HS-27A (cell line): ENCODE measurements around the gene RAB11FIP2.

Source experiments
- DNase-seq: peaks from one replicate; pipeline ENCODE4 v3.0.0-alpha.2; 2012; ENCODE audit warnings: low read depth, missing footprints

Gene RAB11FIP2

DNA sequence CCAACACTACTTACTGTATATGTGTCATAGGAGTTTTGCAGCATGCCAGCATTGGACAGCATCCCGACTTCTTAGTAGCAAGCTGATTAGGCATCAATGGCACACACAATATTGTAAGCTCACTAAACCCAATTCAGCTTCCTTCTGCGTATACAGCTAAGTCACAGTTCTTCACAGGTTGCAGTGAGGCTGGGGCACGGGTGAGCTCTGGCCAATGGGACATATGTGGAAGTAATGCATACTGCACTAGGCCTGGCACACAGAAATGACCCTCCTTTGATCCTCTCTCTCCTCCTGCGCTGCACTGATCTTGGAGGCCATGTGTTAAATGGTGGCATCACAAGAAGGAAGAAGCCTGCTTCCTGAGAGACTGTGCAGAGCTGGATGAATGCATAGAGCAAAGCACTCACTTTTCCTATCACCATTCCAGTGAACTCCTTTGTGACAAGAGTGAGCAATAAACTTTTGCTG lies 11.9 kb downstream of the RAB11FIP2 start:
- DNase-seq: no peak

DNA sequence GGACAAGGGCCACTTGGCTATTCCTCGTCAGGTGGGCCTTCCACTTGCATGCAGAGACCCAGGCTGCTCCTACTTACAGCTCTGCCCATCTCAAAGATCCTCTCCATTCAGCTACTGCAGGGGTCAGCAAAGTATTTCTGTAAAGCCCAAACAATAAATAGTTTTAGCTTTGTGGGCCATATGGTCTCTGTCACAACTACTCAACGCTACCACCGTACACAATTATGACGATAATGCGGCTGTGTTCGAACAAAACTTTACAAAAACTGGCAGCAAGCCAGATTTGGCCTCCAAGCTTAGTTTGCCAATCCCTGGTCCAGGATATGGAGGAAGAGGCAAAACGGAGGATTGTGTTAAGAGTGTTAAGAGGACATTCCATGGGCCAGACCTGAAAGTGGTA lies 12.8 kb downstream of the RAB11FIP2 start:
- DNase-seq: no peak

DNA sequence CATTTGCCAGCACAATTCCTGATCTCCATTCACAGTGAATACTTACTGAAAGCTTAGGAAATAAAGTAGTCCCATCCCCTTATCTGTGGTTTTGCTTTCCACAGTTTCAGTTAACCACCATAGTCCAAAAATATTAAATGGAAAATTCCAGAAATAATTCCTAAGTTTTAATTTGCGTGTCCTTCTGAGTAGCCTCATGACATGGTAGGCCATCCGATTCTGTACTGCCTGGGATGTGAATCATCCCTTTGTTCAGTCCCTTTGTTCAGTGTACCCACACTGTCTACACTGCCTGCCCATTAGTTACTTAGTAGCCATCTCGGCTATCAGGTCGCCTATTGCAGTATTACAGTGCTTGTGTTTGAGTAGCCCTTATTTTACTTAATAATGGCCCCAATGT lies 14.2 kb downstream of the RAB11FIP2 start:
- DNase-seq: no peak

DNA sequence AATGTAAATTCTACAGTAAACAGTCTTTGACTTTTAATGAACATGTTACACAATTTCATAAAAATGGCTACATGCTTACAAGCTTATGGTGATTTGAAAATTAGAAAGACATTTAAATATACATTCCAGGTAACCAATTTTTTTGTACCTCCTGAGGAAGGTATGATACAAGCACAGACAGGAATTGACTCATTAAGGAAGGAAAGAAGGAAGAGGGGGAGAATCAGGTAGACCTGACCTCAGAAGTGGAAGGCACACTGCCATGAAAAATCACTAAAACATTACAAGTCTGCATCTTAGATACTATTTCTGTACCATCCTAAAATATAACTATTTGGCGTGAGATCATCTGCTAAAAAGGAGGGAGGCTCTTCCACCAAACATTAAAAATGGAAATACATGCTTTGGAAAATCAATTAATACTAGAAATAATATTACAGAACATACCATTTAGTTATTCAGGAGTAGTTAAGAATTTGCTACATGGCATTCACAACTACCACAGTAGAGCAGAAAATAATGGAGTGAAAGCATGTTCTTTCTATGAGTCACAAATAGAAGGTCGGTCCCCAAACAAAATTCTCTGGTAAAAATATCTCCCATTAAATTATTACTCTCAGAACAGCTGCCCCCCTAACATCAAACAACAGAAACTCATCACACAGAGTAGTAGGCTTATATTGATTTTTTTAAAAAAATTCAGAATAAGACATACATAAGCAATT lies 15.2 kb downstream of the RAB11FIP2 start:
- no peak for DNase-seq

DNA sequence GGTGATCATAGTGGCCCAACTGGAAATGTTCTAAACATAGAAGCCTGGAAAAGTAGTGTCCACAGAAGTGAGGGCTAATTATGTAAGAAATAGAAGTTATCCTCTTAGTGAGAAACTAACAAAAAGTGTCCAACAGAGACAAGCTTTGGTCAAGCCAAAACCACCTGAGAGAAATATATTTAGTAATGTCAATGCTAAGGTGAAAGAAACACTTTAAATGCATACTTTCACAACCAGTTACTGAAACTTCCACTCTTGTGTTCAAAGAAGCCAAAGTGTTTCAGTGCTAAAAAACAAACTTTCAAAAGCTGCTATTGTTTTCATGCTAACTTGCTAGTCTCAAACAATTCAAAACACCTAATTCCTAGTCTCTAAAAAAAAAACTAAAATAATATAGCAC lies 18.1 kb downstream of the RAB11FIP2 start:
- no peak for DNase-seq

DNA sequence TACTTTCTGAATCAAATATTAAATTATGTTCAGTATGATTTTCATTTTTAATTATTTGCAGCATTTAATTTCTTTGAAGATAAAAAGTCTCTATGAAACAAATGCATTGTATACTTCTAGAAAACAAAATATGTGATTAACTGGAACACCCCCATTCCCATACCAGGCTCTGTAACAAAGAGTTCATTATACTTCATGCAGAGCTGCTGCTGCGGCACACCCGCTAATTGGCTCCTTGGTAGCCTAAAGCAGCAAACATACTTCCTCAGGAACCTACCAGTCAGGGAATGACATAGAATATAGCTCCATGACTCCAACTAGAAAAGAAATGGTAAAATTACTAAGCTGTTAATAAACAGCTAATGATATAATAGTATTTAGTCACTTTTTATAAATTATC lies 19.3 kb downstream of the RAB11FIP2 start:
- no peak for DNase-seq

DNA sequence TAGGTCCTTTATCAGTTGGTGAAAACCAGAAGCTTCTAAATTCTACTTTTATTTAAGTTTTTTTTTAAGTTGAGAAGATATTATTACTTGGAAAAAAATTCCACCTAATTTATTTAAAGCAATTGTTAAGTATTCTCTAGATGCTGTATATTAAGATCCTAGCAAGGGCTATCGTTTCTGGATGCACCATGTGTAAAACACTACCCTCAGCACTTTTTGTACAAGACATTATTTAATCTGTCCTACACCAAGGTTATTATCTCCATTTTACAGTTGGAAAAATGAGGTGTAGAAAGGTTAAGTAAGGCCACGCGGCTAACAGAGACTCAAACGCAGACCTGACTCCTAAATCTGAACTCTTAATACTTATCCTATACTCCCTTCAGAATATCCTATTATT lies 19.8 kb downstream of the RAB11FIP2 start:
- DNase-seq: no peak

DNA sequence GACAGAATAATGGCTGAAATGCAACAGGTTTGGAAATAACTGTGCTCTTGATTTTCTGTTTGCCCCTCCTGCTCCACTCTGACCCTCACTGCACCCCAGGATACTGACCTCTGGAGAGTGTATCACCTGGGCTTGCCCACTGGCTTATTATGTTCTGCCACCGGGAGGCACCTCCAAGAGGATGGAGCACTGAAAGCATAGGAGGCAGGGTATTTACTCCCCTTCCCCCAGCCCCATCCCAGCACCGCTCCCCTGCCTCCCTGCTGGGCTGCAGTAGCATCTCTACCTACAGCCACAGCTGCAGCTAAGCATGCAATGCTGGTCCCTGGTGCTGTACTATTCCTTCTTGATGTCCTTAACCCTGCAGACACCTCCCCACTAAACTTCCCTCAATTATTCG lies 26.4 kb downstream of the RAB11FIP2 start:
- DNase-seq: no peak

DNA sequence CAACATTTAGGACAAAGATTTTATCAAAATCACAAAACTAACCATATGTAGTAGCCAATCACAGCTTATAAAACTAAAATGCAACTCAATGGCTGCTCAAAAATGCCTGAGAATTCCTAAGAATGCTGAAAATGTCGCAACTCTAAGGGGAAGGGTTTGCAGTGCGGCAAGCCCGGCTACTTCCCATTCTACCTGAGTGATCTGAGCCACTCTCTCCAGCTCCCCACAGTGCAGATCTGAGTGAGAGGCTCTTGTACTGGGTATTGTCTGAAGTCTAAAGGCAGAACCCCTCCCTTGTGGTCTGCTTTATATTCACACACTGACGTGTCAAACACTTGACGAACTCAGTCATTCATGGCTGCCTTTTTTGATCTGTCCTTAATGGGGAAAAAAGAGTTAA lies 28.9 kb downstream of the RAB11FIP2 start:
- DNase-seq: no peak

DNA sequence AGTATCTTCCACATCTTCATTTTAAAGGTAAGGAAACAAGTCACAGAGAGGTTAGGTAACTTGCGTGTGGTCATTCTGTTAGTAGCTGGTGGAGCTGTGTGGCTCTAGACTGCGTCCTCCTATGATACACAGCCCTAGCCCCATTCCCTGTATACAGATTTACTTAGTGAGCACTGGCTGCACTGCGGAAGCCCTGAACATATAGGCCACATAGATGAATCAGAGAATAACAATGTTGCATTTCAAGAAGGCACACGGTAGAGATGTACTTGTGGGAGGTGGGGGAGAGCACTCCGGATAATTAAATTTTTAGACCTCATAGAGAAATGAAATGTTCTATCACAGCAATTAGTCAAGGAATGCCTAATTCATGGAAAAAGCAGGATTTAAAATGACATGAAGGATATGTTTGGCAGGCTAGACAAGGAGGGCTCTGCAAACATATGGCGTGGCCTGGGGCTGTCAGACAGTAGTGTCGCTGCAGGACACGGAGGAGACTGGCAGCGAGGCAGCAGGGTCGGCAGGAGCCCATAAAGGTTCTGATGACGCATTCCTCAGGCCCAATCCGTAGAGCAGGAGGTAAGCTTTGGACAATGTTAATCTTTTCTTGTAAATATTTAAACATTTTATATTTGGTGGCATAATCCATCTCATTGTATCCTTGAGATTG lies 29.5 kb downstream of the RAB11FIP2 start:
- DNase-seq: no peak

DNA sequence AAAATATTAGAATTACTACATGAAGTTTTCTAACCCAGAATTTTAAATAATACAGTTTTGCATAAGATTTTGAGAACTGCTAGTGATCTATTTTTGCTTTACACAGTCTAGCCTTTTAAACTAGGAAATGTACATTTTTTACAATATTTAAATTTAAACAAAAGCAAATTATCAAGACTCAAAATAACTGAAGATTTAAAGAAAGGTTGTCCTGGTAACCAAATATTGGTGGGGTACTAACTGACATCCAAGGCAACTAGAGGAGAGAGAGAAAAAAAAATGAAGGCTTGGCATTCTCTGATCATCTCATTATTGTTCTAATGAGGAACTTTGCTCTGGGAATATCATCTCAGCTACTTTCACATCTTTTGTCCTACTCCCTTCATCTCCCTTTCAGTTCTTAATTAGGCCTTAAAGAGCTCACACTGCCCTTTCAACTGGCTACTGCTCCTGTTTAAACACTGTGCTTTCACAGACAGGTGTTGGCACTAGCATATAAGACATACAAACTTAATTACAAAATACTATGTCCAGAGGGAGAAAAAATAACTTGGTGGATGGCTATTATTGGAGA lies 33.7 kb downstream of the RAB11FIP2 start:
- DNase-seq: no peak

DNA sequence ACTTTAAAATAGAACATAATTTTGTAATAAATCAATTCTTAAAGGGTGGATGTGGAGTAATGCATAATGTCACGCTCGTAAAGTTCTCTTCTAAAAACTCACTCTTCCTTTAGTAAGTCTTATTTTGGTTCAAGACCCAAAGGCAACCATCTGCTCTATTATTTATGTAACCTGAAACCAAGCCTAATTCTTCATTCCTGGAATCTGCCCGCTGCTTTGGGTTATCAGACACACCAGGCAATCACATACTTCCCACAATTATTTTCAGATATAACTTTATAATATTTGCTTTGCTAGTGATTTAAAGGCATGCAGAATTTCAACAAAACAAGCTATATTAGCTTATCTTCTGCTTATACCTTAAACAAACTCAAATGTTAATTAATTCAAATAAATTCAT lies 39.0 kb downstream of the RAB11FIP2 start:
- no peak for DNase-seq

DNA sequence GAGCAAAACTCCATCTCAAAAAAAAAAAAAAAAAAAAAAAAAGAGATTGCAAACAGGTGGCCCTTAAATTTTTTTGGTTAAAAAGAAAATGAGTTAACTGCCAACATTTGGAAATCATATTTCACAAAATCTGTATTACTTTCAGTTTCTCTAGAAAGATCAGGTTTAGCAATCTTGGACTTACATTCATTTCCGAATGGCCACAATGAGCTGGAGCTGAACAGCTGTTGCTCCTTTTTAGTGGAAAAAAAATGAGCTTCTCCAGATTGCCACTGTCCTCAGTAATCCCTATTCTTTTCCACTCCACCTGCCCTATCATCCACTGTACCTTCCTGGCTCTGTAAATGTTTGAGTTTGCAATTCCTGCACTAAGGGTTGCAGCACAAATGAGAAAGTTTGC lies 43.6 kb downstream of the RAB11FIP2 start:
- DNase-seq: no peak

DNA sequence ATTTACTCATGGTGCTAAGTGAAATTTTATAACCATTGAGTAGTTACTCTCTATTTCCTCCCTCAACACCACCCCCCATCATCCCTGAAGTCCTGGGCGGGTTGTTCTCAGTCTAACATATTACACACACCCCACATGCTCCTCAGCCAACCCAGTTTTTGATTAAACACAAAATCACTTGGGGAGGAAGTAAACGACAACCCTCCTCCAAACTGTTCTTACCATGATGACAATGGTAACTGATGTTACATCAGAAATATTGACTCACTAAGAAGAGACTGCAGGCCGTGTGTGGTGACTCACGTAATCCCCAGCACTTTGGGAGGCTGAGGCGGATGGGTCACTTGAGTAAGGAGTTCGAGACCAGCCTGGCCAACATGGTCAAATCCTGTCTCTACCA lies 44.2 kb downstream of the RAB11FIP2 start:
- DNase-seq: no peak

DNA sequence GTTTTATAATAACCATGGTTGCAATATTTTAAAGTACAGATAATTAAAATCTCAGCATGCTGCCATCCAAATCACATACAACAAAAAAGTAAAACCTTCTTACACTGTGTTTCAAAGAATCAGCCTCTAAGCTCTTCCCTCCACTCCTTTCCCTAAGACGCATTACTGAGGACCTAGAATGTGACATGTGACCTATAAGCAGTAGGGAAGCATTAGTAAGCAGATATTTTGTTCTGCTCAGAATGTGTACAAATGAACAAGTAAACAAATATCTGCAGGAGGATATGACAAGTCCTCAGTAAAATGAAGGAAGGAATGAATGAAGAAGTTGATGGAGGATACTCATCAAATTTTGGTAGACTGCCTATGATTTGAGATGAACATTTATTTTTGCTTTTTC lies 49.1 kb downstream of the RAB11FIP2 start:
- DNase-seq: no peak

DNA sequence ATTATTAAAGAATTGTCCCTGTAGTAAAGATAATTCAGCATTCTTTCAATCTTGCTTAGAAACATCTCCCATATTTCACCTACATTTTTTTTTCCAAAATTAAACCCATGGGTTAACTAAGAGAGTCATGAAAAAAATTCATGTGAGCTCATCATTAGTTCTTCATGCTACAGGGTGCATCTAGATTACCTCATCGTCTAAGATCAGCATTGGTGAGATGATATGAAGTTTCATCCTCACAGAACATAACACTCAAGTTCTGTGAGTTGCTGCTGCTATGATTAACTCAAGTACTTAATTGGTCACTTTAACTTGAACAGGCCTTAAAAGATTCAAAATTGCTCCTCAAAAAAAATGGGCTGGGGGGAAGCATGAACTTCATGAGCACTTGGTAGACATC lies 50.0 kb downstream of the RAB11FIP2 start:
- DNase-seq: no peak

DNA sequence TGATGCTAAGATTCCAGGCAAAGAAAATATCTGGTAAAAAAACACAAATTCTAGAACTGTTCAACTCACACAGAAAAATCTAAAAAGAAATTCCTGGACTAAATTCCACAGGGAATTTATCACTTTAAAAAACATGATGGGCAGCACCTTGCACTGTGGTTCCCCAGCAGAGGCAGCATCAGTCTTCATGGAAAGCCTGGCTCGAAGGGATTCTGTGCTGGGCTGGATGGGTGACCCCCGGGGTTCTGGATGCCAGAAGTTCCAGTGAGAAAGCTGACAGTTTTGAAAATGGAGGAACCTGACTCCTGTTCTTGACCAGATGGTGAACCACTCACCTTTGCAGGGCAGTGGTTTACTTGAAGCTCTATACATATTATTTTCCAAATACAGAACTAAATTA lies 52.0 kb downstream of the RAB11FIP2 start:
- DNase-seq: no peak

DNA sequence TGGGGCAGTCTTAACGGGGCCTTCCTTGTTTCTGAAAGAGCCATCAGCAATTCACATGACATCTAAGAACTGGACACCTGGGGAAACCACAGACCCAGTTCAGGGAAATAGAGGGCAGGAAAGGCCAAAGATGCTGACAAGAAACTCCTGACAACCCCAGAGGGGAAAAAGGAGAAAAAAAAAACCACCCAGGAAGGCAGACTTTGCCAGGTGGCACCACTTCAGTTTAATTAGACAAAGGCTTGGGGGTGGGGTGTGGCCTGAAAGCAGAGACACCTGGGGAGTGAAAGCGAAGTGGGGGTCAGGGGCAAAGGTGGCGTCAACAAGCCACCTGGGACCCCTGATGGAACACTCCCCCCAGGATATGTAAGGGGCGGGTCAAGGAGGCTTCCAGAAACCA lies 53.6 kb downstream of the RAB11FIP2 start:
- no peak for DNase-seq

DNA sequence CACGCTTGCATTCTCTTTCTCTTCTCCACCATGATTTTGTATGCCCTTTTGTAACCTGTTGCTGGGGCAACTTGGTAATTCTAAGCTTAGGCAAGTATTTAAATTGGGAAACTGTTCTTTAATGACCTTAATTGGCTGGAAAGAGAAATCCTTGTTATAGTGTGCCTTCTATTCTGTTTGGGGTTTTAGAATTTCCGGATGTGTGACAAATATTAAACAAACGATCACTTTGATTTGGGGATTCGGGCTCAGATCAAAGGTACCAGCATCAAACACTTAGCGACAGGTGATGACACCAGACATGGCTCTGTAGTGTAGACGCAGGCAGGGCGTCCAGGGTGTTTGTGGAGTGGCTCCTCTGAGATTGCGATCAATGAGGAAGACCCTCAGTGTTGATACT lies 55.0 kb downstream of the RAB11FIP2 start:
- DNase-seq: no peak

DNA sequence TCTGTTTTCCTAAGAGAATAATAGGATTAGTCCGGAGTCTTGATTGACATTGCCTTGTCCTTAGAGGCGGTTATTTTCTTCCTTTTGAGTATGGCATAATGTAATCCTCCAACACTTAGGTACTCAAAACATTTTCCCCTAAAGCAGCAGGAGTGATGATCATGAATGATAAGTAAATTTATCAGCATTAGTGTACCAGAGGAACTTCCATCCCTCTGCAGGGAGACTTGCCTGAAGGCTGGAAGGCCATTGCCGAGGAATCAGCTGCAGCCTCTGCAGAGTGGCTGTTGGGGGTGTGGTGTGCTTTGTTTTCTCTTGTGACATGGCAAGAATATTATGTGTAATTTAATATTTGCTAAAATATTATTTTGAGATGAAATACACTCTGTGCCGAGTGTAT lies 56.8 kb downstream of the RAB11FIP2 start:
- no peak for DNase-seq

DNA sequence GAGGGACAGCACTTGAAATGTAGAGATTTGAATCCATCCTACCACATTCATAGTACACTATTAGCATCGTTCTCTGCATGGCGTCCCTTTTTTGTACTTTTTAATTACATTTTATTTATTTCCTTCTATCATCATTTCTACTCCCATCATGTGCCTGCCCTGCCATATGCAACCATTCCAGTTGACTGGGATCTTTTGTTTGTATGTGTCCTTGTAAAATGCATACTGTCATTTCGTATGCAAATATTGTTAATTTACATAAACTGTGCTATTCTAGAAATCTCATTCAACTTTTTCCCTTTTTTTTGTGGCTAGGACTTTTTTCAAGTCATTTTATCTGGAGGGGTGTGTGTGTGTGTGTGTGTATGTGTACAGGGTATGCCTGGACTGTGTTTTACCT lies 57.9 kb downstream of the RAB11FIP2 start:
- no peak for DNase-seq

DNA sequence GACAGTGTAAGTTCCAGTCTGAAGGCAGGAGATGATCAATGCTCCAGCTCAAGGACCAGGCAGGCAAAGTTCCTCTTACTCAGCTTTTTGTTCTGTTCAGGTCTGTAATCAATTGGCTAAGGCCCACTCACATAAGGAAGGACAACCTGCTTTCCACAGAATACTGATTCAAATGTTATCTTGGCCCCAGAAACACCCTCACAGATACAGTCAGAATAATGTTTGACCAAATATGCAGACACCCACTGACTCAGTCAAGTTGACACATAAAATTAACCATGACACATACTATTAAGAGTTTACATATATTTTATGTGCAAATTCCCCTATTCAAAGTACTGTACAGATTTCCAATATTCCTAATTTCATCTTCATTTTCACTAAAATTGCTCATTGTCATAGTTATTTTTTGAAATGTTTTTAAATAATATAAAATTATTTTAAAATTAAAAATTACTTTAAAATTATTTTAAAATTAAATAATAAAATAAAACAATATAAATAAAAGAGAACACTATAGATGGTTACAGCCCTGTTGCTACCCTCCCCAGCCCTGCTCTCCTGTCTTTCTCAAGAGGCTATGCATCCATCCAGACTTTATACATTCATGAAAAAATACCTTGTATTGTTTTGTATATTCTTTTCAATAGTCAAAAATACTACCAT lies 59.4 kb downstream of the RAB11FIP2 start:
- no peak for DNase-seq

DNA sequence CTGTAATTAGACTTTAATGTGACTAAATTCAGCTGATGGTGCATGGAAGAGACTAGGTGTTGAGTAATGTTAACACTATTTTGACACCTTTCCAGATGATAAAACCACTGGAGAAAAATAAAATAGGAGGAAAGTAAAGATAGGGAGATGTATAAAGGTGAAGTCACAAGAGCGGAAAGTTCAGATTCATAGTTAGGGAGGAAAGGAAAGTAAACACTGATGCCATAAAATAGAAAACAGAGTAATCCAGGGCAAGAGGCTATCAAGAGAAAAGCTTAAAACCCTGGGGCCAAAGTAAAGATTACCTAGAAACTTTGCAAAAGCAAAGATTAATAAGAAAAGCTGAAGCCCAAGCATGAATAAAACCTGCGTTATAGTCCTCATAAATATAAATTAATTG lies 62.8 kb downstream of the RAB11FIP2 start:
- DNase-seq: no peak
